Left renal pelvis (tissue), 4 donors: Measurements from ENCODE around the gene C19orf47. TPM values are rescaled to one million over a fixed set of nuclear protein-coding genes. Genes with fewer than 3 reads are reported as not detected.
"Not testable (repeated sequence)": the region's sequence is repeated elsewhere in the genome, so short reads cannot be mapped to it uniquely, and the experiment has no call there.

ENCODE experiments used
- DNase-seq, 4 donors: peaks; one replicate each; pipeline ENCODE4 v3.0.0-alpha.2; 2013; ENCODE audit warnings: low read depth in 4 of 4, low spot score in 3 of 4
- polyA plus RNA-seq, 4 donors: library from polyadenylated mRNA; unstranded; fragments of 120-200 nt; gene quantifications; one replicate each; pipeline ENCODE4 v1.2.1, GENCODE V29; 2013; ENCODE audit not compliant: insufficient read length in 4 of 4

Gene C19orf47
- polyA plus RNA-seq, 4 donors, result 9.7 to 16.1 (median 12.2) TPM

- DNase-seq, result no peak
Measured at GRCh38 chr19:40377876-40378385, 29.7 kb upstream of the C19orf47 start.

DNA sequence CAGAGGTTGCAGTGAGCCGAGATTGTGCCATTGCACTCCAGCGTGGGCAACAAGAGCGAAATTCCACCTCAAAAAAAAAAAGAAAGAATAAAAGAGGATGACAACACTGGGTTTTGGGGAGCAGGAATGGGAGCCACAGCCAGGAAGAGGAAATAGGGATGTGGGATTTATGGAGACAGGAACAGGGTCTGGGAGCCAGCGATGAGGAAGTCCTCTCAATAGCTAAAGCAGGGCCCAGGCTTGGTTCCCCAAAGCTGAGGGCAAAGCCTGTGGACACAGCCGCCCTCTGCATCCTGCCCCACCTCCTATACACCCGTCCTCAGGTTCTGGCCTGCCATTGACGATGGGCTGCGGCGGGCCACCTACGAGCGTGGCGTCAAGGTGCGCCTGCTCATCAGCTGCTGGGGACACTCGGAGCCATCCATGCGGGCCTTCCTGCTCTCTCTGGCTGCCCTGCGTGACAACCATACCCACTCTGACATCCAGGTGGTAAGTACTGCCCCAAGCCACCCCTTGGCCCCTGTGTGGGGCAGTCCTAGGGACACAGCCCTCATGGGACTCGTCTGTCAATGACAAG is 28.2 kb upstream of the C19orf47 start:
- no peak for DNase-seq

- no peak for DNase-seq
Measured at GRCh38 chr19:40374084-40374483, 25.9 kb upstream of the C19orf47 start.

- DNase-seq, result no peak
Measured at GRCh38 chr19:40371802-40372122, 23.6 kb upstream of the C19orf47 start.

DNA sequence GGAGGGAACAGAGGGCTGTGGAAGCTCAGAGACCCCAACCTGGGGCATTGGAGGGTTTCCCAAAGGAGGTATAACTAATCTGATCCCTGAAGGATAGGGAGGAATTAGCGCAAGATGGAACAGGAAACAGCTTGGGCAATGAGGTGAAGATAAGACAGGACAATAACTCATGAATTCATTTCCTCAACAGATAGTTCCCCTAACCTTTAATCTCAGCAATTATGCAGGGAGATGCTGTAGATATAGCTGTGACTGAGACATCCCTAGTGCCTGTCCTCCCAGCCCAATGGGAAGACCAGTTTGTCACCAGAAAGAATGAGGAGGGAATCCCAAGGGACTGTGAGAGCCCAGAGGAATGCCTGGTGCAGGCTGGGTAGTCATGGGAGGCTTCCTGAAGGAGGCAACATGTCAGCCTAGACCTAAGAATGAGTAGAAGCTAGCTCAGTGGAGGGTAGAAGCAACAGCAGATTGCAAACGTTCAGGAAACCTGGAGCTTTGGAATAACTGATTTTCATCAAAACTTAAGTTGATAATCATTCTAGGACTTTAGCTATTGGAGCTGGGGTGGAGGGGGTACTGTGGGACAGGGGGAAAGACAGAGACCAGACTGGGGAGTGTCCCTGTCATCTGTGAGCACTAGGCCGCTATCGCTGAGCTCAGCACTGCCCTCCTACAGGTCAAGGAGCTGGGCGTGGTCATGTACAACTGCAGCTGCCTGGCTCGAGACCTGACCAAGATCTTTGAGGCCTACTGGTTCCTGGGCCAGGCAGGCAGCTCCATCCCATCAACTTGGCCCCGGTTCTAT is 23.0 kb upstream of the C19orf47 start:
- no peak for DNase-seq

DNA sequence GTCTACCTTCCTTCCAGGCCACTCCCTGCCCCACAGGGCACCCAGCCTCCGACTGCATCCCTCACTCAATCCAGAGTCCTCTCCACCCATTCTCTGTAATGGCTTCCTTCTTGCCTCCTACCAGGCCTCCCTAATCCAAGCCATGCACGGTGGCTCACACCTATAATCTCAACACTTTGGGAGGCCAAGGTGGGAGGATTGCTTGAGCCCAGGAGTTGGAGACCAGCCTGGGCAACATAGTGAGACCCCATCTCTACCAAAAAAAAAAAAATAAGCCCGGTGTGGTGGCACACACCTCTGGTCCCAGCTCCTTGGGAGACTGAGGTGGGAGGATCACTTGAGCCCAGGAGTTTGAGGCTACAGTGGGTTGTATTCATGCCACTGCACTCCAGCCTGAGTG is 22.1 kb upstream of the C19orf47 start:
- not testable (repeated sequence) for DNase-seq

GRCh38 chr19:40369797-40370196 is 21.6 kb upstream of the C19orf47 start:
- no peak for DNase-seq

- DNase-seq, result no peak
Measured at GRCh38 chr19:40367577-40368434, 19.6 kb upstream of the C19orf47 start.

DNA sequence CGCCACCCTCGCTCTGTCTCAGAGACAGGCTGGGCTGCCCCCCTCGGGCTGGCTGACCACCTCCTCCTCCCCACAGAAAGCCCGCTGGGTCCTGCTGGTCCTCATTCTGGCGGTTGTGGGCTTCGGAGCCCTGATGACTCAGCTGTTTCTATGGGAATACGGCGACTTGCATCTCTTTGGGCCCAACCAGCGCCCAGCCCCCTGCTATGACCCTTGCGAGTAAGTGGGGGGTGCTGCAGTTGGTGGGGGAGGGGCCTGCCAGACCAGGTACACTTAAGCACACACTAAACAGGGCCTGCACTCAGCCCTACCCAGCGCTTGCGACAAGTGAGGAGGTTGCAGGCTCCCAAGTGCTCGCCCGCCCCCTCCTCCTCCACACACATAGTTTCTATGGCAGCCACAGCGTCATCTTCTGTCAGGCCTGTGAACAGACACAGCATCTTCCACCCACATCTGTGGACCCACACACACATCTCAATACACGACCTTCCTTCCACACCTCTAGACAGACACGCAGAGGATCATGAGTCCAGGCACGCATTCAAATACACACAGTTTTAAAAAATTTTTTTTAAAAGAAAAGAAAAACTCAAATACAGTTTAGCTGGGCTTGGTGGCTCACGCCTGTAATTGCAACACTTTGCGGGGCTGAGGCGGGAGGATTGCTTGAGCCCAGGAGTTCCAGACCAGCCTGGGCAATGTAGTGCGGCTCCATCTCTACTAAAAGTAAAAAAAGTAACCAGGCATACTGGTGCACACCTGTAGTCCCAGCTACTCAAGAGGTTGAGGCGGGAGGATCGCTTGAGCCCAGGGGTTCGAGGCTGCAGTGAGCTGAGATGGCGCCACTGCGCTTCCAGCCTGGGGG is 18.7 kb upstream of the C19orf47 start:
- peak in 1 of 4 donors; percentile 30 for DNase-seq

DNA sequence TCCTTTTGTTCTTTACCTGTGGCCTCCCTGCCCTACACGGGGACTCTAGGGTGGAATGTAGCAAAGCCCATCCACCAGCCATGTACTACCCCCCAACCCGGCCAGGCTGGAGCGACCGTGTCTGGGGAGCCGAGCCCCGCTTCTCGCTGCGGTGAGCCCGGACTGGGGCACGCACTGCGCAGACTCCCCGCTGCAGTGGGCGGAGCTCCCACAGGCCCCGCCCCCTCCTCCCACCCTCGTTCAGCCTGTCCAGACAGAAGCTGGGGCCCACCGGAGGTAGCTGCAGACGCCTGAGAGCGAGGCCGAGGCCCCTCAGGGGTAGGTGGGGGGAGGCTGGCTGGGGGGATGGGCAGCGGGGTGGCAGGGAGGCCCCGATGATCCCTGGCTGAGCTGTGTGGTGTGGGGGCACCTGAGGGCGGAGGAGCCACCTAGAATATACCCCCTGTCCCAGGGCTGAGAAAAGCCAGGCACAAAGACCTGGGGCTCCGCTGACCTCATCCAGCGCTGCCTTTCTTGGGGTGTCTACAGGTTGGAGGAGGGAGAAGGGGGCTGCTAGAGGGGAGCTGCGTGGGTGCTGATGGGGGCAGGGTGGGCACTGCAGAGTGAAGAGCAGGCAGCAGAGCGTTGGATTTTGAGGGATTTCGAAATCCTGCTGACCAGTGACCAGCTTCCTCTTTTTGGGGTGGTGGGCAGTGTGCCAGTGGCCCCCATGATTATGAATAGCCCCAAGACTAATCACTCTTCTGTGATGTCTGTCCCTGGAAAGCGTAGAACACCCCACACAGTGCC is 17.6 kb upstream of the C19orf47 start:
- peak; percentile 67 to 81 (median 76) for DNase-seq

GRCh38 chr19:40365010-40365409 is 16.8 kb upstream of the C19orf47 start:
- no peak for DNase-seq

DNA sequence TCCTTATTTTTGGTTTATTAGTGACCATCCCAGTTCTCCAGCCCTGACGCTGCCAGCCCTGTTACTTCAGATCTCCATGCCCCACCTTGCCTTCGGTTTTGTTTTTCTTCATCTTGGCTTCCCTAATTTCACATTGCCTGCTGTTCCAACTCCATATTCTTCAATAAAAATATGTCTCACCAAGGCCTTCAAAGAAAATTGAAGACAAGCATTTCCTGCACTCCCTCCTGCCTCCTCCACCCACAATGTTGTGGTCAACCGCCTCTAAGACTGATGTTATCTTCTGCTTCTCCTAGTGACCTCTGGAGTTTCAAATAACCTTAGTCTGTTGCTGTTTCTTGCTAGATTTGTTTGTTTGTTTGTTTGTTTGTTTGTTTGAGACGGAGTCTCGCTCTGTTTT is 14.9 kb upstream of the C19orf47 start:
- no peak for DNase-seq

DNA sequence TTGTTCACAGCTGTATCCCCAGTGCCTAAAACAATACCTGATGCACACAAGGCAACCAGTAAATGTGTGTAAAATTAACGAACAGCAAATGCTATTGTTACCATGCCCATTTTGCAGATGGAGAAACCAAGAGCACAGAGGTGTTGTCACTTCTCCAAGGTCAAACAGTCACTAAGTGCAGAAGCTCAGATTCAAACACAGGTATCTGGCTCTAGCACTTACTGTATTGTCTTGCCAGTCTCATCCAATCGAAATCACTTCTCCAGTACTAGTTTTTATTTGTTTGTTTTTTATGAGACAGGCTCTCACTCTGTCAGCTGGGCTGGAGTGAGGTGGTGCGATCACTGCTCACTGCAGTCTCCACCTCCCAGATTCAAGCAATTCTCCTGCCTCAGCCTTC is 14.0 kb upstream of the C19orf47 start:
- no peak for DNase-seq

DNA sequence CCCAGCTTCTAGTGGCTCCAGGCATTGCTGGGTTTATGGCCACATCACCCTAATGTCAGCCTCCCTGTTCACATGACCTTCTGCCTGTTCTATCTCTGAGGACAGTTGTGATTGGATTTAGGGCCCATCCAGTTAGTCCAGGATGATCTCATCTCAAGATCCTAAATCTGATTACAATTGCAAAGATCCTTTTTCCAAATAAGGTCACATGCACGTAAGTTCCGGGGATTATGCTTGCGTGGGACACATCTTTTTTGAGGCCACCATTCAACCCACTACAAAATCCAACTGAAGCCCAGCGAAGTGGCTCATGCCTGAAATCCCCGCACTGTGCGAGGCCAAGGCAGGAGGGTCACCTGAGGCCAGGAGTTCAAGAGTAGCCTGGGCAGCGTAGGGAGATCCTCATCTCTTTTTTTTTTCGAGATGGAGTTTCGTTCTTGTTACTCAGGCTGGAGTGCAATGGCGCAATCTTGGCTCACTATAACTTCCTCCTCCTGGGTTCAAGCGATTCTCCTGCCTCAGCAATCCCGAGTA is 12.6 kb upstream of the C19orf47 start:
- no peak for DNase-seq

- no peak for DNase-seq
Measured at GRCh38 chr19:40360020-40360707, 12.0 kb upstream of the C19orf47 start.

DNA sequence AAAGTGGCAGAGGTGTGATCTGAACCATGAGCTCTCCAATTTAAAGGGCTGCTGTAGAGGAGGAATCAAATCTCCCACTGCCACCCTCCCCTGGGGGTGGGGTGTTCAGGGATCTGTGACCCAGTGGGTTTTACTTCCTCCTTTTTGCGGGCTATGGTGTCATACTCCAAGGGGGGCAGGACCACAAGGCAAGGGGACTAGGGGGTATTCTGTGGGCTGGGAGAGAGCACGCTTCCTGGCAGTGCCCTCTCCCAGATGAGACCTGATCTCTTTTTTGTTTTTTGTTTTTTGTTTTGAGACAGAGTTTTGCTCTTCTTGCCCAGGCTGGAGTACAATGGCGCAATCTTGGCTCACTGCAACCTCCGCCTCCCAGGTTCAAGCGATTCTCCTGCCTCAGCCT is 10.6 kb upstream of the C19orf47 start:
- no peak for DNase-seq

GRCh38 chr19:40357640-40358039 is 9.4 kb upstream of the C19orf47 start:
- DNase-seq, result no peak

- no peak for DNase-seq
Measured at GRCh38 chr19:40356681-40357595, 8.7 kb upstream of the C19orf47 start.
